ENCODE measurements around the gene ENO3. TPM values are rescaled to one million over a fixed set of nuclear protein-coding genes. Genes with fewer than 3 reads are reported as not detected.

The ENO3 gene
- total and polyA plus RNA-seq, 12 donors: 1.6 to 76.6 (median 5.3) TPM

DNA sequence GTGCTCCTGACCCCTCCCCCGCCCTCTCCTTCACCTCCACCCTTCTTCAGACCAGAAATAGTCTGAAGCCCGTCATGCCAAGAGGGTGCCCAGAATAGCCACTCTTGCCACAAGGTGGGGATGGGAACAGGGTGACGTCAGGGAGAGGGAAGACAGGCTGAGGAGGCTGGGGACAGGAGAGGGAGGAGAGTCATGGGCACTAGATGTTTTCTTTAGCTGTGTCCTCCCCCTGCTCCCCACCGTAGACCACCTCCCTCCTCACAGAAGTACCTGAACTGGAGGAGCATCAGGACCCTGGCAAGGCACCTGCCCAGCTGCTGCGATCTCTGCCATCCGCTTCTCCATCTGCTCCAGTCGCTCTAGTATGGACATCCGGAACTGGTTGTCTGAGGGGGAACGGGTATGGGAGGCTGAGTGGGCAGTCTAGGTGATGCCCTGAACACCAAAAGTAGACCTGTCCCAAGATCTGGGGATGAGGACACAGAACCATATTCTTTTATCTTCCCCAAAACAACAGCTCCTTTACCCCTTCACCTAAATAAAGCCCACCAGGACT, 23.3 kb downstream of the ENO3 start:
- H3K27ac ChIP-seq: no peak overlapping the region
- H3K27me3 ChIP-seq: no peaks in the 10 kb centered on the region
- no peak for TF ChIP-seq POLR2A (IDR thresholded peaks at IDR 0.05)
- no peak for TF ChIP-seq CTCF (IDR thresholded peaks at IDR 0.05)
- no peak overlapping the region for H3K4me3 ChIP-seq
- H3K4me1 ChIP-seq (replicated peaks in 1 of 2): peaks cover under 1 to 15% of the 10 kb centered on the region in 2 donors
- no peaks in the 10 kb centered on the region for H3K9me3 ChIP-seq (replicated peaks in 1 of 3)
- no peak for DNase-seq
- peaks cover 0 to 67% of the 10 kb centered on the region in 2 donors for H3K36me3 ChIP-seq (replicated peaks in 1 of 2)
- WGBS, 4 donors: 82 to 89% (median 88%) methylated on average over 9 of the region's 9 CpGs
- intact Hi-C loops (cut with DNase I): no loop called here

GRCh38 chr17:4978726-4979125, 27.8 kb downstream of the ENO3 start:
- intact Hi-C loops (cut with DNase I): no loop called here
- Histone ChIP-seq H3K4me3 (no peak overlapping the region), H3K27me3 (no peaks in the 10 kb centered on the region), H3K27ac (no peak overlapping the region), H3K9me3 (replicated peaks in 1 of 3) (no peaks in the 10 kb centered on the region), H3K4me1 (replicated peaks in 1 of 2) (peaks cover 0 to 6% of the 10 kb centered on the region in 2 donors), H3K36me3 (replicated peaks in 1 of 2) (peaks cover 0 to 69% of the 10 kb centered on the region in 2 donors)
- TF ChIP-seq CTCF (IDR thresholded peaks at IDR 0.05) (no peak), POLR2A (IDR thresholded peaks at IDR 0.05) (no peak)
- DNase-seq: no peak

DNA sequence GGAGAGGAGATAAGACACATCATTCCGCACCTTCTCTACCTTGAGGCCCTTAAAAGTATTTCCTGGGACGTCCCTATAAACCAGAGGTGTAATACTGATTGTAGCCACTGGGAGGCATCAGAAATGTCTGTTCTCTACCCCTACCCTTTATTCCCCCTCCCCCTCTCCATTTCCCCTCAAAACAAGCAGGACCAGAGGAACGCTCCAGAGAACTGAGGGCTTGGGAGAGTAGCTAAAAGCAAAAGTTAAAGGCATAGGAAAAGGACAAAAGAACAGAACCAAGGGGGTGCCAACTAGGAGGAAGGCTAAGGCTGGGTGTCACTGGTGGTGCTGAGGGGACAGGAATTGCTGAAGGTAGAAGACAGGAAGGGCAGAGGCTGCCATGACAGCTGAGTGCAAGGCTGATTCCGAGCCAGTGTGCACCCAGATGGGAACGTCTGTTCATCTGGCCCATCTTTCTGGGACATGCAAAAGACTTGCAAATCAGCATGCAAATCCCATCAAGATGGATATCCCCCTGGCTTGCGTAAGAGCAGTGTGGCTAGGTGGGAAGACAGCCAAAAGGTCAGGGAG, 29.8 kb downstream of the ENO3 start:
- peaks cover 0 to 74% of the 10 kb centered on the region in 2 donors for H3K36me3 ChIP-seq (replicated peaks in 1 of 2)
- peaks cover under 1 to 3% of the 10 kb centered on the region in 2 donors for H3K4me1 ChIP-seq (replicated peaks in 1 of 2)
- 41 to 46% (median 42%) methylated on average over 6 of the region's 6 CpGs for WGBS, 4 donors
- H3K27me3 ChIP-seq: no peaks in the 10 kb centered on the region
- H3K4me3 ChIP-seq: no peak overlapping the region
- DNase-seq: peak in 2 of 7 donors; percentile 49 to 52
- TF ChIP-seq POLR2A (IDR thresholded peaks at IDR 0.05) (no peak), CTCF (IDR thresholded peaks at IDR 0.05) (peak; percentile 61 to 84 (median 73))
- H3K27ac ChIP-seq: no peak overlapping the region
- intact Hi-C loops (cut with DNase I): loop anchor here in 1 of 2 donors (10.0 kb wide), 3 partner anchors 46 to 84 kb away; partner anchors contain the start of genes CHRNE and GP1BA
- no peaks in the 10 kb centered on the region for H3K9me3 ChIP-seq (replicated peaks in 1 of 3)

DNA sequence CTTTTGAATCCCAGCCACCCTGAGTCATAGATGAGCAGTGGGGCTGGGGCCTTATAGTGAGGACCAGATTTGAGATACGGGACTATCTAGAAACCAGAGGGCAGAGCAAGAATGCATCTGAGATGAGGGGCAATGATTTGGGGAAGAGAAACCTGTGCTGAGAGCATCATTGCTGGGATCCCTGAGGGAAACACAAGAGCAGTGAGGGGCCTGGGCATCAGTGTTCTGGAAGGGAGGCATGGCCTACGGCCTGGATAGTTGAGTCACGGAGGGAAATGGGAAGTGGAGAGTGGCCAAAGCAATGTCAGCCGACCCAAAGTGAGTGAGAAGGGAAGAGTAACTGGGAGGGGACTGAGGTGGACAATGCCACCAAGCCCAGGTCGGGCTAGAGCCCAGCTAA, 31.4 kb downstream of the ENO3 start:
- no peaks in the 10 kb centered on the region for H3K9me3 ChIP-seq (replicated peaks in 1 of 3)
- H3K4me3 ChIP-seq: no peak overlapping the region
- DNase-seq: no peak
- no peak overlapping the region for H3K27ac ChIP-seq
- H3K27me3 ChIP-seq: no peaks in the 10 kb centered on the region
- no peak for TF ChIP-seq POLR2A (IDR thresholded peaks at IDR 0.05)
- no peak for TF ChIP-seq CTCF (IDR thresholded peaks at IDR 0.05)
- intact Hi-C loops (cut with DNase I): loop anchor here in 1 of 2 donors (10.0 kb wide), 3 partner anchors 48 to 82 kb away; partner anchors contain the start of genes CHRNE and GP1BA
- H3K36me3 ChIP-seq (replicated peaks in 1 of 2): peaks cover 0 to 63% of the 10 kb centered on the region in 2 donors
- peaks cover 8 to 12% of the 10 kb centered on the region in 2 donors for H3K4me1 ChIP-seq (replicated peaks in 1 of 2)
- WGBS, 4 donors: 58 to 73% (median 64%) methylated on average over 5 of the region's 5 CpGs
